ENCODE results near the gene ACSF3. TPM values are rescaled to one million over a fixed set of nuclear protein-coding genes. Genes with fewer than 3 reads are reported as not detected.

The ACSF3 gene
- total RNA-seq, 2 donors from 2014 or later, result 33.1 to 59.9 TPM

GRCh38 chr16:89193576-89194293 lies 100.1 kb downstream of the ACSF3 start:
- ATAC-seq, result peak in 1 of 2 donors; percentile 17
- H3K27ac Mint-ChIP-seq, result no peak overlapping the region
- no peak for DNase-seq (ENCODE audit: low spot score in 2 of 2)
- no peaks in the 10 kb centered on the region for H3K36me3 Mint-ChIP-seq
- H3K9me3 Mint-ChIP-seq, result no peaks in the 10 kb centered on the region

DNA sequence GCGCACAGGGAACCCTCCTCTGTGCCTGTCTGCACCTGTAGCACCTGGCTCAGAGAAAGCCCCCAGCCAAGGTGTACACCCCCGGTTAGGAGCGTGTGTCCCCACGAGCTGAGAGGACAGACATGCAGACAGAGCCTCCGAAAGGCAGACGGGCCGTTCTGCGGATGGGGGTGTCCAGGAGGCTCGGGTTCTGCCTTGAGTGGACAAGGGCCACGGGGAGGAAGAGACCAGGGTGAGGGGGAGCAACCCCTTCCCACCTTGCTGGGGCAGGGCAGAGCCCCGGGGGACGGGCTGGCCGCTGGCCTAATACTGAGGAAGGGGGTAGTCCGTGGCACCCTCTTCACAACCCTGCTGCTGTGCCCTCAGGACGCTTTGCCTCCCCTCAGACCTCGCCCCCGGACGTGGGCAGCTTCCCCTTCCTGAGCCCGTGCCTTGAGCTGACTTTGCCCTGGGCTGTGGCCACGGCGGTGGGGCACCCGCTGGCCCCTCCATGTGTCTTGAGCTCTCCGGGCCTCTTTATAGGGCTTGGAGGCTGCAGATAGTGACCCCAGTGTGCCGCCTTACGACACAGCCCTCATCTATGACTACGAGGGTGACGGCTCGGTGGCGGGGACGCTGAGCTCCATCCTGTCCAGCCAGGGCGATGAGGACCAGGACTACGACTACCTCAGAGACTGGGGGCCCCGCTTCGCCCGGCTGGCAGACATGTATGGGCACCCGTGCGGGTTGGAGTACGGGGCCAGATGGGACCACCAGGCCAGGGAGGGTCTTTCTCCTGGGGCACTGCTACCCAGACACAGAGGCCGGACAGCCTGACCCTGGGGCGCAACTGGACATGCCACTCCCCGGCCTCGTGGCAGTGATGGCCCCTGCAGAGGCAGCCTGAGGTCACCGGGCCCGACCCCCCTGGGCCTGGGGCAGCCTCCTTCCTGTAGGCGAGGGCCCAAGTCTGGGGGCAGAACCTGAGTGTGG lies 101.0 kb downstream of the ACSF3 start:
- H3K9me3 Mint-ChIP-seq, result no peaks in the 10 kb centered on the region
- no peak overlapping the region for H3K27ac Mint-ChIP-seq
- no peaks in the 10 kb centered on the region for H3K36me3 Mint-ChIP-seq
- peak in 1 of 2 donors; percentile 58 for DNase-seq (ENCODE audit: low spot score in 2 of 2)
- no peak for ATAC-seq

DNA sequence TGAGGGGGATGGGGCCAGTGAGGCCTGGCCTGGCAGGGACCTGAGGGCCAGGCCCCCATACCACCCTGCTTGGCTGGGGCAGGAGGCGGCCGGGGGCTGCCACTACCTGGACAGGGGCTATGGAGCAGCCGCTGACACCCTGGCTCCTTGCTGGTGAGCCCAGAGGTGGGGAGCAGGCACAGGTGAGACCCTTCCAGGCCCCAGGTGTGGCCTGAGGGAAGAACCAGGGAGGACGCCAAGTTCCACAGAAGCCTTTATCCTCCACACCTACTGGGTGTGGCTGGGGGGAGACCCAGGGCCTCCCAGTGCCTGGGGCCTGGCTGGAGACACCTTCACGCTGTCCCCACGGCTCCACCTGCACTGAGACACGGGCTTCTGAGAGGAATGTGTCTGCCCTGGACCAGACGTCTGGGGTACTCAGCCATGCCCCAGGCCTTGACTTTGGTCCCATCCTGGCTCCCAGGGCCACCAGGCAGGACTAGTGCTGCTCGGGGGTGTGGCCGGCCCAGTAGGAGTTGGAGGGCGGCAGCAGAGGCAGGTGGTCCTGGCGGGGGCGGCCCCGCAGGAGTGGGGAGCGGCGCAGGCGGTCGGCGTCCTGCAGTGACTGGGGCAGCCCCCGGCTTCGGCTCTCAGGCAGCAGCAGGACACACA lies 102.0 kb downstream of the ACSF3 start:
- Mint-ChIP-seq H3K9me3 (no peaks in the 10 kb centered on the region), H3K27ac (no peak overlapping the region), H3K36me3 (no peaks in the 10 kb centered on the region)
- no peak for ATAC-seq
- no peak for DNase-seq (ENCODE audit: low spot score in 2 of 2)

GRCh38 chr16:89197033-89197632 lies 103.5 kb downstream of the ACSF3 start:
- no peak for DNase-seq (ENCODE audit: low spot score in 2 of 2)
- H3K27ac Mint-ChIP-seq, result no peak overlapping the region
- ATAC-seq, result no peak
- H3K9me3 Mint-ChIP-seq, result no peaks in the 10 kb centered on the region
- H3K36me3 Mint-ChIP-seq, result no peaks in the 10 kb centered on the region

- H3K27ac Mint-ChIP-seq, result no peak overlapping the region
- DNase-seq (ENCODE audit: low spot score in 2 of 2), result no peak
- H3K36me3 Mint-ChIP-seq, result peaks cover 3% of the 10 kb centered on the region in 2 donors
- ATAC-seq, result no peak
- H3K9me3 Mint-ChIP-seq, result no peaks in the 10 kb centered on the region
These were observed 104.2 kb downstream of the ACSF3 start for GRCh38 chr16:89197633-89198416.

DNA sequence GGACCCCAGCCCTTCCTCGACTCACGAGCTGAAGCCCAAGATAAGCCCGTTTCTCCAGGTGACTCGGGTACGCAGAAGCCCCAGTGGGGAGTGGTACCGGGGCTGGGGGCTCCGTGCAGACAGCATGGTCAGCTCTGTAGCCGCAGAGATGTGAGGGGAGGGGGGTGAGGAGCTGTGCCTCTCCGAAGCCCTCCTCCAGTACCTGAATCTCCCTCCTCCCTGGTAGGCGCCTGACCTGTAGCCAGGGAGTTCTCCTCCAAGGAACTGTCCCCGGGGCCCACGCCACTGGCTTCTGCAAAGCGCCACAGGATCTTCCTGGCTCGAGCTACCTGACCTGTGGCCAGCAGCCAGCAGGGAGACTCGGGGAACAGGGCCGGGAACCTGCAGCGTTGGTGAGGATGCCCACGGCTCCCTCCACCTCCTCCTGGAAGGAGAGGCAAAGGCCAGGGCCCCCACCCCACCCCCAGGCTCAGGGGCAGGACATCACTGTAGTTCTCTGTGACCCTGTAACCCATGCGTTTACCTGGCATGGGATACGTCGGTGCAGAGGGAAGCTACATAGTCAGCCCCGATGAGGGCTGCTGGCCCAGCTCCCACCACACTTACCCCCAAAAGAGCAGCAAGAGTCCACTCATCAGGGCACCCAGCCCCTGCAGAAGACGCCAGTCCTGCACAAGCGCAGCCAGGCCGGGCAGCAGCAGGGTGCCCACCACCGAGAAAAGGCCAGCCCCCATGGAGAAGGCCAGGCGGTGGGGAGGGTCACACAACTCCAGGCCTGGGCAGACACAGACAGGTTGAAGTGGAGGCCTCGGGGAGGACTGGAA lies 105.0 kb downstream of the ACSF3 start:
- Mint-ChIP-seq H3K27ac (no peak overlapping the region), H3K36me3 (peaks cover 8 to 9% of the 10 kb centered on the region in 2 donors), H3K9me3 (no peaks in the 10 kb centered on the region)
- ATAC-seq (no peak), DNase-seq (ENCODE audit: low spot score in 2 of 2) (no peak)

- peaks cover 8 to 9% of the 10 kb centered on the region in 2 donors for H3K36me3 Mint-ChIP-seq
- no peak for ATAC-seq
- H3K27ac Mint-ChIP-seq, result no peak overlapping the region
- H3K9me3 Mint-ChIP-seq, result no peaks in the 10 kb centered on the region
- DNase-seq (ENCODE audit: low spot score in 2 of 2), result no peak
These were observed 105.8 kb downstream of the ACSF3 start for GRCh38 chr16:89199241-89200123.

DNA sequence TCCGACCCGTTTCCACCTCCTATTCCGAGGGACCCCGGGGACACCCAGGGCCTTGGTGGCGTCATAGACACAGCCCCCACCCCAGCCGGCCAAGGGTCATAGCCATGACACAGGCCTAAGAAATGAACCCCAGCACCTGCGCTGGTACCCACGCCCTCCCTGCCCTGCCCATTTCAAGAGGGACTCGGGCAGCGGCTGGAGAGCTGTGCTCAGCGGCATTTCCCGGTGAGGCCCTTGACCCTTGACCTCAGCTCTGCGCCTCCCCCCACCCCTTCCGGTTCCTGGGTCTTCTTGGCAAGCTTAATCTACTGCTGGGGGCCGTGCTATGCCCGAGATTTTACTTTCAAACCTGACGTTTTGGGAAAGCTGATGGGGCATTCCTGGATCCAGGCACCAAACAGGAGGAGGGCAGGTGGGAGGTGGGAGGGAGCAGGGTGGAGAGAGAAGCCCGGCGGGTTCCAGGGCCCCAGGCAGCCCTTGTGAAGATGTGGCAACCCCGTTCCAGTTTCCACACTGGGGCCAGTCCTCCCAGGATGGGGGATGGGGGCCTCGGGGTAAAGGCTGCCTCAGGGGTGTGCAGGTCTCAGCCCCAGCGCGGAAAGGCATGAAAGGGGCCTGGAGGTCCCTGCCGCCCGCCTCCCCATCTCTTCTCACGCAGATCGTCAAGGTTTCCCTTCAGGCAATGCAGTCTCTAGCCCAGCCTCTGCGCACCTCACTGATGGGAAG lies 106.6 kb downstream of the ACSF3 start, which contains the start of gene SLC22A31:
SLC22A31 (minus strand) TSS at position 414 of the 726 bp plus-strand sequence; CDS start at position 378, 36 bp downstream.
- Mint-ChIP-seq H3K9me3 (no peaks in the 10 kb centered on the region), H3K27ac (no peak within 1 kb of the TSS), H3K36me3 (peaks cover 8 to 9% of the 10 kb centered on the region in 2 donors)
- no peak for ATAC-seq
- DNase-seq (ENCODE audit: low spot score in 2 of 2), result no peak

DNA sequence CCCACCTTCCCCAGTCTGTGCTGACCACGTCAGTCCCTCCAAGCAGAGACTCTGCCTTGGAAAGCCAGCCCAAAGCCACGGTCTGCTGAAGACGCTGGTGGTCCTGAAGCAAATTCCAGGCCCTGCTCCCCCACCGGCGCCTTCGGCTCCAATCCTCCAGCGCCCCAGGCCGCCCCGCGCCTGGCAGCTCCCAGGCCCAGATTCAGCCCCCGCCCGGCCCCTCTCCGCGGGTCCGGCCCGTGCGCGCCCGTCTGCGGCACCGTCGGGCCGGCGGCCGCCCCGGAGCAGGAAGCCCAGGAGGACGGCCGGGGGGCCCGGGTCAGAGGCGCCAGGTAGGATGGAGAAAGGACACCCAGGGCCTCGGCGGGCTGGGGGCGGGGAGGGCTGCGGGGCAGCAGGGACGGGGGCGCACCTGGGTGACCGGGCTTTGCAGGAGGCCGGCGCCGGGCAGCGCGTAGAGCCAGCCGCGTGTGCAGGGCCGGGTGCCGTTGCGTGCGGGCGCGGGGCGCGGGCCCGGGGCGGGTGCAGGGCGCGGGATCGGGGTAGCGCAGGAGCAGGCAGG lies 107.3 kb downstream of the ACSF3 start:
- DNase-seq (ENCODE audit: low spot score in 2 of 2), result no peak
- Mint-ChIP-seq H3K9me3 (no peaks in the 10 kb centered on the region), H3K27ac (no peak overlapping the region), H3K36me3 (peaks cover 8 to 9% of the 10 kb centered on the region in 2 donors)
- ATAC-seq, result peak in 1 of 2 donors; percentile 10

DNA sequence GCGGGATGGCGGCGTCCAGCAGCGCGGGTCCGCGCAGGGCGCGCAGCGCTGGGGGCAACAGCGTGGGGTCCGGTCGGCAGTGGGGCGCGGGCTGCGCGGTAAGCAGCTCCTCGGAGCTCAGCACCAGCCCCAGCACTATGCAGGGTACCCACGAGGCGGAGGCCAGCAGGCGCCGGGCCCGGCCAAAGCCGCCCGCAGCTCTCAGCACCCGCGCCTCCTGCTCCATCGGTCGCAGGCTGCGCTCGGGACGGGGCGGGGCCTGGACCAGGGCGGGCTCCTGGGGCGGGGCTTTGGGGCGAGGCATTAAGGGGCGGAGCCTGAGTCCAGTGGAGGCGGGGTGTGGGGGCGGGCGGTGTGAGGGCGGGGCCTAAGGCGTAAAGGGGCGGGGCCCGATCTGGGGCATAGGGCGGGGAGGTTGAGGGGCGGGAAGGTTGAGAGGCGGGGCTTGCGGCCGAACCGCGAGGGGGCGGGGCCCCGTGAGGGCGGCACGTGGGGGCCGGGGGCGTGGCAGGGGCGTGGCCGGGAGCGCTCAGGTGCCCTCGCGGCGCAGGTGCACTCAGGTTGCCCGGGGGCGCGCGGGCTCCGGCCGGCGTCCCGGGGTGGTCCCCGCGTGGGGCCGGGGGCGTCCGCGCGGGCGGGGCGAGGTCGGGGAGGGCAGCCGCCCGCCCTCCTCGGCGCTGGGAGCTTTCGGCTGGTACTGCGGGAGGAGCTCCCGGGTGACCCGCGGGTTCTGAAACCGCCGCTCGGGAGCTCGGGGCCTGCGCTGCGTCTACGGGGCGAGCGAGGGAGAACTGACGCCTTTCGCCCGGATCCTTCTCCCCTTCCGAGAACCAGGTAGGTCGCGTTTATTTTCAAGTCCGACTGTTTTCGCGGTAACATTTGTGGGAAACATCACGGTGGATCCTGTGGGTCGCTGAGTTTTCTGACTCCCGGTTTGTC lies 108.1 kb downstream of the ACSF3 start:
- Mint-ChIP-seq H3K36me3 (peaks cover 8 to 9% of the 10 kb centered on the region in 2 donors), H3K9me3 (no peaks in the 10 kb centered on the region)

GRCh38 chr16:89202422-89203215 lies 109.0 kb downstream of the ACSF3 start:
- ATAC-seq (no peak), DNase-seq (ENCODE audit: low spot score in 2 of 2) (no peak)
- no peaks in the 10 kb centered on the region for H3K9me3 Mint-ChIP-seq
- H3K36me3 Mint-ChIP-seq, result peaks cover 8 to 9% of the 10 kb centered on the region in 2 donors
- H3K27ac Mint-ChIP-seq, result no peak overlapping the region

More for the DNA sequence above, 108.1 kb downstream of the ACSF3 start:
- H3K27ac Mint-ChIP-seq, result no peak overlapping the region
- DNase-seq (ENCODE audit: low spot score in 2 of 2) (peak in 1 of 2 donors; percentile 86), ATAC-seq (peak; percentile 85 to 91)

All from activated naive CD4-positive, alpha-beta T cell treated with anti-CD3 and anti-CD28 coated beads, Interleukin-2, amount 50 U/mL, for 72 hours (primary cell).